ENCODE results near the gene CCDC12. TPM values are rescaled to one million over a fixed set of nuclear protein-coding genes. Genes with fewer than 3 reads are reported as not detected.

Gene CCDC12
- total and polyA plus RNA-seq, 2 donors (not counting 1 experiment from before 2014, with no cell fraction given) = 84.0 to 97.3 TPM

DNA sequence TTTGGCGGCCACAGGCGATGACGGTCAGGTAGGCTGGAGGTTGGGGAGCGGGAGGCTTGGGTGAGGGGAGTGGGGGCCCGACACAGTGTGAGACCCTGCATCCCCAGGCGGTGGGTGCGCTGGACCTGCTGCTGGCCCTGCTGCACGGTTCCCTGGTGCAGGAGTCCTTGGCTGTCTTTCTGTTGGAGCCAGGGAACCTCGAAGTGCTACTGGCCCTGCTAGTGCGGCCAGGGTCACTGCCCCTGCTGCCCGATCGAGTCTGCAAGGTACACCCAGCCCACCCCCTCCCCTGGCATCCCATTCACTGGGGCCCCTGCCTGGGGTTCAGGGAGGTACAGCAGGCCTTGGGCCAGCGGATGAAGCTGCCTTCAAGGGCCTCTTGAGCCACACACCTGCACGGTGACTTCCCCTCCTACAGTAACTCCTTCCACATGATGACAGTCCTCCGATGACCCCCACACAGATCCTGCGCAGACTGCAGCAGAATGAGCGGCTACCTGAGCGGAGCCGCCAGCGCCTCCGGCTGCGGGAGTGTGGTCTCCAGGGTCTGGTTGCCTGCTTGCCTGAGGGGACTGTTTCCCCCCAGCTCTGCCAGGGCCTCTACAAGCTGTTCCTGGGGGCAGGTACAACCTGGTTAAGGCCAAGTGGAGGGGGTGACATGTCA lies 22.4 kb upstream of the CCDC12 start:
- DNase-seq (no peak), ATAC-seq (ENCODE audit: low read depth) (no peak)
- intact Hi-C loops (cut with micrococcal nuclease) = loop anchor here (1.0 kb wide), 3 partner anchors 18 to 133 kb away; no protein-coding TSS in a partner anchor
- H3K27ac ChIP-seq (ENCODE audit: low read length in 2 of 2) = no peak overlapping the region
- no peak overlapping the region for H3K9ac ChIP-seq (ENCODE audit: low read length)
- WGBS (ENCODE audit: insufficient coverage) = 94% methylated on average over 22 of the region's 22 CpGs
- TF ChIP-seq, protein P1, sequence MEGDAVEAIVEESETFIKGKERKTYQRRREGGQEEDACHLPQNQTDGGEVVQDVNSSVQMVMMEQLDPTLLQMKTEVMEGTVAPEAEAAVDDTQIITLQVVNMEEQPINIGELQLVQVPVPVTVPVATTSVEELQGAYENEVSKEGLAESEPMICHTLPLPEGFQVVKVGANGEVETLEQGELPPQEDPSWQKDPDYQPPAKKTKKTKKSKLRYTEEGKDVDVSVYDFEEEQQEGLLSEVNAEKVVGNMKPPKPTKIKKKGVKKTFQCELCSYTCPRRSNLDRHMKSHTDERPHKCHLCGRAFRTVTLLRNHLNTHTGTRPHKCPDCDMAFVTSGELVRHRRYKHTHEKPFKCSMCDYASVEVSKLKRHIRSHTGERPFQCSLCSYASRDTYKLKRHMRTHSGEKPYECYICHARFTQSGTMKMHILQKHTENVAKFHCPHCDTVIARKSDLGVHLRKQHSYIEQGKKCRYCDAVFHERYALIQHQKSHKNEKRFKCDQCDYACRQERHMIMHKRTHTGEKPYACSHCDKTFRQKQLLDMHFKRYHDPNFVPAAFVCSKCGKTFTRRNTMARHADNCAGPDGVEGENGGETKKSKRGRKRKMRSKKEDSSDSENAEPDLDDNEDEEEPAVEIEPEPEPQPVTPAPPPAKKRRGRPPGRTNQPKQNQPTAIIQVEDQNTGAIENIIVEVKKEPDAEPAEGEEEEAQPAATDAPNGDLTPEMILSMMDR (IDR thresholded peaks at IDR 0.05) = no peak
- no peak for TF ChIP-seq EZH2 (IDR thresholded peaks at IDR 0.05; ENCODE audit: borderline replicate concordance, insufficient read depth, low read depth, low read length, poor library complexity, severe bottlenecking)
- H3K79me2 ChIP-seq (ENCODE audit: control insufficient read depth, insufficient read depth, low read length) = peaks cover 24% of the 10 kb centered on the region
- peaks cover 0 to 64% of the 10 kb centered on the region in 2 experiments for H3K36me3 ChIP-seq (replicated peaks in 1 of 2; ENCODE audit: control extremely low read depth in 1 of 2, control insufficient read depth in 1 of 2, extremely low read depth in 1 of 2, insufficient read depth in 2 of 2, low read length in 1 of 2)
- no peak overlapping the region for H2AFZ ChIP-seq (ENCODE audit: insufficient read depth, low read depth, low read length, poor library complexity, severe bottlenecking)
- H4K20me1 ChIP-seq (ENCODE audit: control insufficient read depth, insufficient read depth, low read length, poor library complexity, severe bottlenecking) = no peaks in the 10 kb centered on the region
- peaks cover 10% of the 10 kb centered on the region for H3K4me1 Mint-ChIP-seq
- peaks cover 3 to 16% of the 10 kb centered on the region in 2 donors for H3K4me1 ChIP-seq (ENCODE audit: control insufficient read depth in 2 of 2, insufficient read depth in 2 of 2, low read length in 2 of 2)
- no peaks in the 10 kb centered on the region for H3K9me3 ChIP-seq (ENCODE audit: control extremely low read depth in 1 of 3, control insufficient read depth in 2 of 3, insufficient read depth in 1 of 3, low read length in 2 of 3)
- no peak overlapping the region for H3K4me3 Mint-ChIP-seq
- CTCF ChIA-PET = interaction anchor here (1.0 to 12.1 kb wide), 19 partner anchors 10 to 365 kb away, joined by 3 to 146 read pairs (median 5); partner anchors contain the start of genes CCDC12 and NBEAL2
- POLR2A ChIA-PET = interaction anchor here (1.2 to 1.8 kb wide), 2 partner anchors 10 to 14 kb away, joined by 3 to 4 read pairs; no protein-coding TSS in a partner anchor
- no peak overlapping the region for H3K27ac Mint-ChIP-seq
- H3K27me3 Mint-ChIP-seq = no peaks in the 10 kb centered on the region
- no peak overlapping the region for H3K4me3 ChIP-seq (ENCODE audit: control extremely low read depth in 1 of 5, extremely low read depth in 1 of 5, insufficient read depth in 1 of 5, low read depth in 2 of 5, low read length in 4 of 5)
- H3K9me3 Mint-ChIP-seq (ENCODE audit: insufficient read depth) = no peaks in the 10 kb centered on the region
- no peaks in the 10 kb centered on the region for H3K27me3 ChIP-seq (replicated peaks in 1 of 4; ENCODE audit: control extremely low read depth in 1 of 4, control insufficient read depth in 3 of 4, insufficient read depth in 4 of 4, low read length in 3 of 4)
- no peak overlapping the region for H3K4me2 ChIP-seq (replicated peaks; ENCODE audit: low read depth, low read length, poor library complexity, severe bottlenecking)

Data from B cell (primary cell).